GM18858 (cell line): ENCODE results near the gene OR1L8.
"Not testable (repeated sequence)": the region's sequence is repeated elsewhere in the genome, so short reads cannot be mapped to it uniquely, and the experiment has no call there.

Experiments
- ATAC-seq: cut with Tn5 transposase; IDR thresholded peaks from one replicate; pipeline ENCODE4 v1.9.1; 2021; ENCODE audit not compliant: unreplicated experiment

Gene OR1L8, protein sequence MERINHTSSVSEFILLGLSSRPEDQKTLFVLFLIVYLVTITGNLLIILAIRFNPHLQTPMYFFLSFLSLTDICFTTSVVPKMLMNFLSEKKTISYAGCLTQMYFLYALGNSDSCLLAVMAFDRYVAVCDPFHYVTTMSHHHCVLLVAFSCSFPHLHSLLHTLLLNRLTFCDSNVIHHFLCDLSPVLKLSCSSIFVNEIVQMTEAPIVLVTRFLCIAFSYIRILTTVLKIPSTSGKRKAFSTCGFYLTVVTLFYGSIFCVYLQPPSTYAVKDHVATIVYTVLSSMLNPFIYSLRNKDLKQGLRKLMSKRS

GRCh38 chr9:122583284-122583683 is at the start of gene OR1L8:
Gene OR1L8 (minus strand): TSS chr9:122583384. CDS start chr9:122568477, 14,907 bp downstream.
- ATAC-seq, result not testable (repeated sequence)

GRCh38 chr9:122619996-122620395 is 36.8 kb upstream of the OR1L8 start:
- ATAC-seq, result no peak

DNA sequence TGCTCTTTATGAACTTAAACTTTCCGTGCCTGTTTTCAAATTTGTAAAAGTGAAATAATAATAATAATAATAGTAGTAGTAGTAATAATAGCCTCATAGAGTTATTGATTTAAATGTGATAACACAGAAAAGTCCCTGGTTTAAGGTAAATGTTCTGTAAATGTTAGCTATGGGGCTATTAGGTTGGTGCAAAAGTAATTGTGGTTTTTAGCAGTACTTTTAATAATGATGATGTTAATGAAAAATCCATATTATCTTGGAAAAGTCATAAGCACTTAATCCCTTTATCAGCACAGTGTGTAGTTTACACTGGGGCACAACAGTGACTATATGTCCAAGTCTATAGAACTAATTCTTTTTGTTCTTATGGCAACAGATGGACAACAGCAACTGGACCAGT is 31.2 kb upstream of the OR1L8 start, which contains the start of gene OR1Q1:
OR1Q1 (plus strand) TSS at position 377 of the 400 bp plus-strand sequence; CDS start at position 377, 0 bp downstream.
- ATAC-seq, result no peak

DNA sequence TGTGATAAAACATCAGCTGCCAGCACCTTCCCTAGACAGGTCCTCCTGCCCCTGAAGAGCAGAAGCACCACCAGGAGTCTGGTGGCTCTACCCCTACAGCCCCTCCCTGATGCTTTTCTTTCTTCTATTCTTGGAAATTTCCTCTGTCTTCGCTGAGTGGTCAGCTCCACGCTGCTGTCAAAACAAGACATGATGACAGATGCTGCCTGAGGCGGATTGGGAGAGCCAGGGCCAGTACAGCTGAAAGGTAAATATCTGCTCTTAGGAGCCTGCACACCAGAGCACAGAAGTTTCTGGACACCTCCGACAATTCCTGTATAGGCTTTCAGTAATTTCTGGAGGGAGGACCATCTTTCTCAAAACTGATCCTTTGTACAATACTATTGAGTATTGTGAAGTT is 26.6 kb upstream of the OR1L8 start:
- ATAC-seq, result no peak

DNA sequence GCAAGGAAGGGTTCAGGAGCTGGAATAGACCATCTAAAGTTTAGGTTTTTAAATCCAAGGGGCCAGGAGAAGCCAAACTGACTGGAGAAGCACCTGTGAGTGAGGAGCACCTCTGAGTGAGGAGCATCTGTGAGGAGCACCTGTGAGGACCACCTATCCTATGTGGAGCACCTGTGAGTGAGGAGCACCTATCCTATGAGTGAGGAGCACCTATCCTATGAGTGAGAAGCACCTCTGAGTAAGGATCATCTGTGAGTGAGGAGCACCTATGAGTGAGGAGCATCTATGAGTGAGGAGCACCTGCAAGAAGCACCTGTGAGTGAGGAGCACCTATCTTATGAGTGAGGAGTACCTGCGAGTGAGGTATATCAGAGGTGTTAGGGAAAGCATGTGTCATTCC is 23.4 kb upstream of the OR1L8 start:
- no peak for ATAC-seq

GRCh38 chr9:122605691-122606090 is 22.5 kb upstream of the OR1L8 start:
- ATAC-seq, result no peak

GRCh38 chr9:122580360-122580759 is 2.8 kb downstream of the OR1L8 start:
- no peak for ATAC-seq

- no peak for ATAC-seq
These were observed 3.3 kb downstream of the OR1L8 start for GRCh38 chr9:122579874-122580273.

DNA sequence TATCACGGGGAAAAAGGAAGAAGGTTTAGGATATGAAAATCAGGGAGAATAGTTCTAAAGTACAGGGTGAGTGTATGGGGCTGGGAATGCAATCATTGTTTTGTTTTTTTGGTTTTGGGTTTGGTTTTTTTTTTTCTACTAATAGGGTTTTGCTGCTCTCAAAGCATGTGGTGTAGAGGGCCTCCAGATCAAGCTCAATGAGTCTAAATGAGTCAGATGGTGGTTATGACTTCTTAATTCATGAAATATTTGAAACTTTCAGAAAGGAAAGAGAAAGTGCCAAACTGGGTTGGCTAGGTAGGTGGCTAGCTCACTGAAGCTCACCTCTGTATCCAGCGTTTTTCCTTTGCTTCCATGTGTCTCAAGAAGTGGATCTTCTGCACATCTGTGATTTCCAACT is 10.7 kb downstream of the OR1L8 start:
- no peak for ATAC-seq

GRCh38 chr9:122567901-122568300 is 15.3 kb downstream of the OR1L8 start:
- ATAC-seq, result no peak

GRCh38 chr9:122562134-122562760 is 20.9 kb downstream of the OR1L8 start:
- no peak for ATAC-seq

DNA sequence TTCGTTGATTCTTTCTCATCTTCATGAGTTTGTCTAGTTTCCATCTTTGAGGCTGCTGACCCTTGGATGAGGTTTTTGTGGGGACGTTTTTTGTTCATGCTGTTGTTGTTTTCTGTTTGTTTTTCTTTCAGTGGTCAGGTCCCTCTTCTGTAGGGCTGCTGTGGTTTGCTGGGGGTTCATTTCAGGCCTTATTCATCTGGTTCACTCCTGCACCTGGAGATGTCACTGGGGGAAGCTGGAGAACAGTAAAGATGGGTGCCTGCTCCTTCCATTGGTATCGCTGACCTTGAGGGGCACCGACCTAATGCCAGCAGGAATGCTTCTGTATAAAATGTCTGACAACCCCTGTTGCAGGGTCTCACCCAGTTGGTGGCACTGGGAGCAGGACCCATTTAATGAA is 21.7 kb downstream of the OR1L8 start:
- ATAC-seq, result no peak

DNA sequence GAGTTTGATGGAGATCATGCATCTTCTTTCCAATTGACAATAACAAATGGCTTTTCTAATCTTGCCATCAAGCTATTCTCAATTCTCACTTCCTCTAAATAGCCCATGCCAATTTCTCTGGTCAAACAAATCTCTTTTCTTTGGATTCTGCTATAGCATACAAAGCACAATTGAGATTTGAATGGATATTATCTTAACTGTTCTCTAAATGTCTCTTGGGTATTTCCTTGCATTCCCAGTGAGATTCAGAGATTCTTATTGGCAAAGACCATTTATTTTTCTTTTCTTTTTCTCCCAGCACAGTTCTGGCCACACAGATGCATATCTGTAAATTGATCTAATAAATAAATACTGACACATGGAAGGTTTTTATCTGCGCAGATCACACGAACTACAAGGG is 30.4 kb downstream of the OR1L8 start, which contains the start of gene OR1N2:
OR1N2 (plus strand) TSS at position 301 of the 400 bp plus-strand sequence. CDS start 100 bp downstream, outside the sequence.
- no peak for ATAC-seq

DNA sequence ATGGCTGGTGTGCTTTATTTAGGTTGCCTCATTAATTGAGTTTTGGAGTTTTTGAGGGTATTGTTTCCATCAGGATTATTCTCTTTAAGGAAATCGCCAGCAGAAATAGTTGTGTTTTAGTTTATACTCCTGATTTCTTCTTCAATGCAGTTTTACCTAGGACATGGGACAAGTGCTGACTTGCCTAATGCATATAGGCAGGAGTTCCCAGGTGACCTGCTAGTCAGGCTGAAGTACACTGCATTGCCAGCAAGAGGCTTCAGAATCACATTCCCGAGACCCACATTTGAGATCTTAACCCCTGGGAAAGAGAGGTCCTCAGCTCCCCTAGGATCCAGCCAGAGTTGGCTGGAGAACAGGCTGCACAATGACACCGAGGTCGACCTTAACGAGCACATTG is 31.8 kb downstream of the OR1L8 start:
- no peak for ATAC-seq

- ATAC-seq, result no peak
These were observed 37.0 kb downstream of the OR1L8 start for GRCh38 chr9:122546196-122546595.

- ATAC-seq, result no peak
These were observed 44.4 kb downstream of the OR1L8 start for GRCh38 chr9:122538757-122539156.

- not testable (repeated sequence) for ATAC-seq
These were observed 46.1 kb downstream of the OR1L8 start for GRCh38 chr9:122537066-122537465.

GRCh38 chr9:122536134-122536533 is 47.0 kb downstream of the OR1L8 start:
- no peak for ATAC-seq

DNA sequence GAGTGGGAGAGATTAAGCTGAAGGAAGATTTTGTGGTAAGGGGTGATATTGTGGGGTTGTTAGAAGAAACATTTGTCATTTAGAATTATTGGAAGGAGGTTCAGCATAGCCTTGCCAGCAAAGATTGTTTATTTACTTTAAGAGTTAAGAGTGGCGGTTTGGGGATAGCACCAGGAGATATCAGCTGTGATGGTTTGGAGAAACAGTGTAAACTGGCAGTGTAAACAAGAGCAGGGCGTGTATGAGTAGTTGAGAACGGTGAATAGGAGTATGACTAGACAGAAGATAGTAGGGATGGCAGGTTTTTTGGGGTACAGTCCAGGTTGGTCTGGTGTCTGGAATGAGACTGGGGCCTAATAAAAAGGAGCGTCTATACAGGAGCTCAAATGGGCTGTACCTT is 52.0 kb downstream of the OR1L8 start:
- not testable (repeated sequence) for ATAC-seq

GRCh38 chr9:122527193-122527592 is 56.0 kb downstream of the OR1L8 start, which contains the start of gene OR1N1:
Gene OR1N1 (minus strand): TSS chr9:122527293. CDS start chr9:122527293, 0 bp downstream.
- no peak for ATAC-seq

DNA sequence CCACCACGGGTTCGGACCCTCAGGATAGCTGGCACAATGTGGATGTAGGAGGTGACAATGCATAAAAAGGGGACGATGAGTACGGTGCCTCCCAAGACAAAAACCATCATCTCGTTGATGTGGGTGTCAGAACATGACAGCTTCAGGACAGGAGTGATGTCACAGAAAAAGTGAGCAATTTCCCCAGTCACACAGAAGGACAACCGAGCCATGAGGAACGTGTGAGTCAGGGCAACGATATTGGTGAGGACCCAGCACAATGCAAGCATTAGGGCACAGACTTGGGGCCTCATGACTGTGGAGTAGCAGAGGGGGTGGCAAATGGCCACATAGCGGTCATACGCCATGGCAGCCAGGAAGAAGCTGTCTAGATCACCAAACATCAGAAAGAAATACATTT is 56.6 kb downstream of the OR1L8 start:
- no peak for ATAC-seq

DNA sequence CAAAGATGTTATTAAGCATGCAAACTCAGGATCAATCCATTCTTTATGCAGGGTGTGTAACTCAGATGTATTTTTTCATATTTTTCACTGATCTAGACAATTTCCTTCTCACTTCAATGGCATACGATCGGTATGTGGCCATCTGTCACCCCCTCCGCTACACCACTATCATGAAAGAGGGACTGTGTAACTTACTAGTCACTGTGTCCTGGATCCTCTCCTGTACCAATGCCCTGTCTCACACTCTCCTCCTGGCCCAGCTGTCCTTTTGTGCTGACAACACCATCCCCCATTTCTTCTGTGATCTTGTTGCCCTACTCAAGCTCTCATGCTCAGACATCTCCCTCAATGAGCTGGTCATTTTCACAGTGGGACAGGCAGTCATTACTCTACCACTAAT is 63.8 kb downstream of the OR1L8 start:
- no peak for ATAC-seq
